22Rv1 (cell line): ENCODE results near the gene ATP6V0D1.

Experiments
- H3K27ac ChIP-seq: fragments of 450-650 bp; 2 replicates; pipeline ENCODE4 v1.5.1; 2017
- ZFX ChIP-seq: fragments of 450-650 bp; IDR thresholded peaks from 2 replicates; pipeline ENCODE4 v1.6.1; 2017; ENCODE audit warnings: antibody characterized with exemption, borderline replicate concordance
- TF ChIP-seq, protein P1 (sequence below): fragments of 450-650 bp; IDR thresholded peaks from 2 replicates; pipeline ENCODE4 v1.5.1; 2017; ENCODE audit warnings: mild to moderate bottlenecking

ATP6V0D1 gene

GRCh38 chr16:67435758-67436164, 45.2 kb downstream of the ATP6V0D1 start:
- no peak for TF ChIP-seq ZFX
- TF ChIP-seq, protein P1, sequence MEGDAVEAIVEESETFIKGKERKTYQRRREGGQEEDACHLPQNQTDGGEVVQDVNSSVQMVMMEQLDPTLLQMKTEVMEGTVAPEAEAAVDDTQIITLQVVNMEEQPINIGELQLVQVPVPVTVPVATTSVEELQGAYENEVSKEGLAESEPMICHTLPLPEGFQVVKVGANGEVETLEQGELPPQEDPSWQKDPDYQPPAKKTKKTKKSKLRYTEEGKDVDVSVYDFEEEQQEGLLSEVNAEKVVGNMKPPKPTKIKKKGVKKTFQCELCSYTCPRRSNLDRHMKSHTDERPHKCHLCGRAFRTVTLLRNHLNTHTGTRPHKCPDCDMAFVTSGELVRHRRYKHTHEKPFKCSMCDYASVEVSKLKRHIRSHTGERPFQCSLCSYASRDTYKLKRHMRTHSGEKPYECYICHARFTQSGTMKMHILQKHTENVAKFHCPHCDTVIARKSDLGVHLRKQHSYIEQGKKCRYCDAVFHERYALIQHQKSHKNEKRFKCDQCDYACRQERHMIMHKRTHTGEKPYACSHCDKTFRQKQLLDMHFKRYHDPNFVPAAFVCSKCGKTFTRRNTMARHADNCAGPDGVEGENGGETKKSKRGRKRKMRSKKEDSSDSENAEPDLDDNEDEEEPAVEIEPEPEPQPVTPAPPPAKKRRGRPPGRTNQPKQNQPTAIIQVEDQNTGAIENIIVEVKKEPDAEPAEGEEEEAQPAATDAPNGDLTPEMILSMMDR, result no peak
- no peak overlapping the region for H3K27ac ChIP-seq

GRCh38 chr16:67433131-67433719, 47.7 kb downstream of the ATP6V0D1 start:
- TF ChIP-seq ZFX, result no peak
- TF ChIP-seq, protein P1, result no peak
- no peak overlapping the region for H3K27ac ChIP-seq

- TF ChIP-seq, protein P1, result no peak
- no peak for TF ChIP-seq ZFX
Measured at GRCh38 chr16:67432506-67432890, 48.5 kb downstream of the ATP6V0D1 start.

GRCh38 chr16:67431775-67432505, 49.0 kb downstream of the ATP6V0D1 start:
- peak overlapping the region; percentile 88 for H3K27ac ChIP-seq
- TF ChIP-seq, protein P1, result no peak
- no peak for TF ChIP-seq ZFX

More at GRCh38 chr16:67432506-67432890, 48.5 kb downstream of the ATP6V0D1 start:
- no peak overlapping the region for H3K27ac ChIP-seq

- peak within 1 kb of the TSS; percentile 88 for H3K27ac ChIP-seq
- TF ChIP-seq ZFX, result no peak
- TF ChIP-seq, protein P1, result peak; percentile 65
Measured at GRCh38 chr16:67430977-67431774, 49.8 kb downstream of the ATP6V0D1 start, which contains the start of gene HSD11B2. HSD11B2 (plus strand) TSS chr16:67431121; CDS start chr16:67431249, 128 bp downstream.

- TF ChIP-seq, protein P1, result no peak
- no peak for TF ChIP-seq ZFX
Measured at GRCh38 chr16:67430504-67430976, 50.4 kb downstream of the ATP6V0D1 start.

More at GRCh38 chr16:67430504-67430976, 50.4 kb downstream of the ATP6V0D1 start:
- peak overlapping the region; percentile 88 for H3K27ac ChIP-seq
